SU-DHL-6 (cell line): ENCODE data around the gene ATP5IF1.

Experiments used
- H2AFZ ChIP-seq: fragments of 200-600 bp; sonication (generic); 2 replicates; pipeline ENCODE4 v1.6.1; 2014; ENCODE audit warnings: low read depth, mild to moderate bottlenecking, moderate library complexity, mixed read lengths, antibody characterized with exemption, low read length; ENCODE audit not compliant: severe bottlenecking
- H3F3A ChIP-seq: fragments of 200-600 bp; shearing (Covaris generic); 2 replicates; pipeline ENCODE4 v1.6.0; 2016; ENCODE audit warnings: antibody characterized with exemption, mild to moderate bottlenecking; ENCODE audit not compliant: insufficient read depth
- H3K27ac ChIP-seq: fragments of 200-600 bp; sonication (generic); 2 replicates; pipeline ENCODE4 v1.5.1; 2016; ENCODE audit warnings: low read depth, mild to moderate bottlenecking, low read length, moderate library complexity, mixed read lengths
- H3K27me3 ChIP-seq: fragments of 200-600 bp; sonication (generic), shearing (Covaris generic); 2 replicates; pipeline ENCODE4 v1.6.0; 2014; ENCODE audit warnings: mild to moderate bottlenecking, low read length
- H3K36me3 ChIP-seq: fragments of 200-600 bp; sonication (generic); 2 replicates; pipeline ENCODE4 v1.6.1; 2014; ENCODE audit warnings: mild to moderate bottlenecking, low read length, mixed read lengths
- H3K4me2 ChIP-seq: fragments of 300-600, 200-600 bp; shearing (Covaris generic), sonication (generic); 2 replicates; pipeline ENCODE4 v1.6.0; 2014; ENCODE audit warnings: low read length, low read depth, mild to moderate bottlenecking; ENCODE audit not compliant: poor library complexity, severe bottlenecking
- H3K4me3 ChIP-seq: fragments of 200-600 bp; sonication (generic); 2 replicates; pipeline ENCODE4 v1.5.1; 2014; ENCODE audit warnings: antibody characterized with exemption, low read length, mild to moderate bottlenecking, mixed read lengths; ENCODE audit not compliant: insufficient read depth, poor library complexity, severe bottlenecking
- H3K79me2 ChIP-seq: fragments of 200-600 bp; sonication (generic); 2 replicates; pipeline ENCODE4 v1.6.1; 2014; ENCODE audit warnings: mild to moderate bottlenecking, low read length, moderate library complexity; ENCODE audit not compliant: insufficient read depth
- H3K9ac ChIP-seq: fragments of 200-600 bp; sonication (generic); 2 replicates; pipeline ENCODE4 v1.7.0; 2014; ENCODE audit warnings: mild to moderate bottlenecking, low read length
- H3K9me2 ChIP-seq: fragments of 200-600 bp; sonication (generic); replicated peaks from 2 replicates; pipeline ENCODE4 v1.6.1; 2014; ENCODE audit warnings: low read length; ENCODE audit not compliant: insufficient read depth
- H3K9me3 ChIP-seq: fragments of 200-600 bp; sonication (generic); 2 replicates; pipeline ENCODE4 v1.6.1; 2014; ENCODE audit warnings: low read length, mixed read lengths; ENCODE audit not compliant: insufficient read depth
- H4K20me1 ChIP-seq: fragments of 200-600 bp; sonication (generic); 2 replicates; pipeline ENCODE4 v1.6.1; 2014; ENCODE audit warnings: low read depth, mild to moderate bottlenecking, antibody characterized with exemption, low read length, moderate library complexity, mixed read lengths
- EZH2phosphoT487 ChIP-seq: fragments of 200-600 bp; sonication (generic), shearing (Covaris generic); conservative IDR thresholded peaks from 2 replicates; pipeline ENCODE4 v1.6.1; 2018; ENCODE audit warnings: mild to moderate bottlenecking, antibody characterized with exemption, low read length, moderate library complexity, mixed read lengths
- TF ChIP-seq, protein P1 (sequence below): fragments of 200-600 bp; sonication (generic); IDR thresholded peaks from one replicate; pipeline ENCODE4 v1.5.1; 2017; ENCODE audit warnings: antibody characterized with exemption, mild to moderate bottlenecking, low read length, moderate library complexity; ENCODE audit not compliant: insufficient read depth, poor library complexity, severe bottlenecking

Gene ATP5IF1

DNA sequence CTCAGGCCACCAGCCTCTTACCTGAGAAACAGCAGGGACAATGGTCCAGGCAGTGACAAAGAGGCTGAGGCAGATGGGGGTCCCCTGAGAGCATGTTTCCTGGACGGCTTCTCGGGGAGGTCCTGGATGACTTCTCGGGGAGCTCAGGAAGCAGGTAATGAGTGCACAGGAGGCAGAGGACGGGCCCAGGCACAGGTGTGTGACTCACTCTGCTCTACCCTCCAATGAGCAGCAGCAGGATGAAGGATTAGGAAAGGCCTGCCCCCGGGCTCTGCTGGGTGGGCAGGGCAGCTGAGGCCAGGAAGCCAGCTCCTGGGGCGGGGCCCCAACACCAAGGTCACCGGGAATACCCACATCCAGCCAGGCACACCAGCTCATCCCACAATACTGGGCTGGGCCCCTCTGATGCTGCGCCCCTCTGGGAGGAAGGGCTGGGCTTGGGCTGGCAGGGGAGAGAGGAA, 42.2 kb upstream of the ATP5IF1 start:
- Histone ChIP-seq H2AFZ (no peak overlapping the region), H3K4me2 (no peak overlapping the region), H3F3A (peaks cover 10% of the 10 kb centered on the region), H3K79me2 (no peaks in the 10 kb centered on the region), H3K27me3 (no peaks in the 10 kb centered on the region), H3K36me3 (no peaks in the 10 kb centered on the region; the same call in 1 of the 2 replicates), H3K9me2 (no peaks in the 10 kb centered on the region), H3K27ac (no peak overlapping the region), H4K20me1 (no peaks in the 10 kb centered on the region), H3K9ac (no peak overlapping the region), H3K4me3 (no peak overlapping the region), H3K9me3 (no peaks in the 10 kb centered on the region)
- TF ChIP-seq, protein P1, sequence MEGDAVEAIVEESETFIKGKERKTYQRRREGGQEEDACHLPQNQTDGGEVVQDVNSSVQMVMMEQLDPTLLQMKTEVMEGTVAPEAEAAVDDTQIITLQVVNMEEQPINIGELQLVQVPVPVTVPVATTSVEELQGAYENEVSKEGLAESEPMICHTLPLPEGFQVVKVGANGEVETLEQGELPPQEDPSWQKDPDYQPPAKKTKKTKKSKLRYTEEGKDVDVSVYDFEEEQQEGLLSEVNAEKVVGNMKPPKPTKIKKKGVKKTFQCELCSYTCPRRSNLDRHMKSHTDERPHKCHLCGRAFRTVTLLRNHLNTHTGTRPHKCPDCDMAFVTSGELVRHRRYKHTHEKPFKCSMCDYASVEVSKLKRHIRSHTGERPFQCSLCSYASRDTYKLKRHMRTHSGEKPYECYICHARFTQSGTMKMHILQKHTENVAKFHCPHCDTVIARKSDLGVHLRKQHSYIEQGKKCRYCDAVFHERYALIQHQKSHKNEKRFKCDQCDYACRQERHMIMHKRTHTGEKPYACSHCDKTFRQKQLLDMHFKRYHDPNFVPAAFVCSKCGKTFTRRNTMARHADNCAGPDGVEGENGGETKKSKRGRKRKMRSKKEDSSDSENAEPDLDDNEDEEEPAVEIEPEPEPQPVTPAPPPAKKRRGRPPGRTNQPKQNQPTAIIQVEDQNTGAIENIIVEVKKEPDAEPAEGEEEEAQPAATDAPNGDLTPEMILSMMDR: no peak
- no peak for TF ChIP-seq EZH2phosphoT487

DNA sequence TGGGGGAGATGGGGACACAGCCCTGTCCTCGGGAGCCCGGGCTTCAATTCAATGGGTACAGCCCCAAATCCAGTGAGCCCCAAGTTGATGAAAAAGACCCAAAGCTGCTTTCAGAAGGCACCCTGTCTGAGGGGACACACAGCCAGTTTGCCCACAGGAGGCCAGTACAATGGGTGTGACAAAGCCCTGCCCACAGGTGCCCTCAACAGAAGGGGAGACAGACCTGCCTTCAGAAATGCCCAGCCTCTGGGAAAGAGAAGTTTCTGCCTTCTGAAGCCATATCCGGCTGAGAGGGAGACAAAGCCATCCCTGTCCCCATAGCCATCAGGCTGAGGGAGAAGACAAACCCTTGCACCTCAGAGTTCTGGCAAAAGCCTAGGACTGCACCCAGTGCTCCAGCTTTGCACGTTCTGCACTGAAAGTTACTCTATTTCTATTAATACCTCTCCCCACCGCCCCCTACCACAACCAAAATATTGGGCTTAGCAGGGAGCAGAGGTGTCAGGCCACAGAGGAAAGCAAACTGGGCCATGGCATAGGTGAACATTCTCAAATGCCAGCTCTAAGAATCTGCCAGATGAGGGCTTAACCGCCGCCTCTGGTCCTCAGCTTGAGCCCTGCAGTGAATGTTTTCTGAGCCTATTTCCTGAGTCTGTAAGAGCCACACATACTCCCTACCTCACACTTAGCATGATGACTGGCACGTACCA, 41.4 kb upstream of the ATP5IF1 start:
- no peak overlapping the region for H3K4me3 ChIP-seq
- no peak overlapping the region for H2AFZ ChIP-seq
- no peaks in the 10 kb centered on the region for H4K20me1 ChIP-seq
- H3K4me2 ChIP-seq: no peak overlapping the region
- no peaks in the 10 kb centered on the region for H3K9me3 ChIP-seq
- H3F3A ChIP-seq: peaks cover 5% of the 10 kb centered on the region
- H3K9ac ChIP-seq: no peak overlapping the region
- H3K27me3 ChIP-seq: no peaks in the 10 kb centered on the region
- no peaks in the 10 kb centered on the region for H3K9me2 ChIP-seq
- TF ChIP-seq EZH2phosphoT487: no peak
- TF ChIP-seq, protein P1: no peak
- no peak overlapping the region for H3K27ac ChIP-seq
- peaks cover 7% of the 10 kb centered on the region for H3K36me3 ChIP-seq
- H3K79me2 ChIP-seq: no peaks in the 10 kb centered on the region

DNA sequence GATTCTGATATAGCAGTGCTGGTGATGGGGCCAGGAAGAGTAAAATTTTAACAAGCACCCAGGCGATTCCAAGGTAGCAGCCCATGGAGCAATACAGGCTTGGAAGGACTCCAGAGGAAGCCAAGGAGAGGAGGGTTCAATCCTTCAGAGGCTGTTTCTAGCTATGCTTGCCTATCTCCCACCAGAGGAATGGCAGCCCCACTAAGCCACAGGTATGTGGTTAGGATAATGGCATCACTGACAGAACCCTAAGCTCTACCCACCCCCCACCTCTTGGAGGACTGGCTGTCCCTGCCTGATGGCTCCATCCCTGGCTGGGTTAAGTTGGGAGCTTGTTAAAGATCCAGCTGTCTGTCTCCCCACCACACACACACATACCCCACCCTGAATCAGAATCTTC, 40.1 kb upstream of the ATP5IF1 start:
- H3K4me3 ChIP-seq: no peak overlapping the region
- TF ChIP-seq, protein P1: no peak
- TF ChIP-seq EZH2phosphoT487: no peak
- H3K79me2 ChIP-seq: no peaks in the 10 kb centered on the region
- no peak overlapping the region for H3K27ac ChIP-seq
- H3K9me3 ChIP-seq: no peaks in the 10 kb centered on the region
- no peak overlapping the region for H3K9ac ChIP-seq
- H3F3A ChIP-seq: peaks cover 5% of the 10 kb centered on the region
- H4K20me1 ChIP-seq: no peaks in the 10 kb centered on the region
- H3K27me3 ChIP-seq: no peaks in the 10 kb centered on the region
- H3K9me2 ChIP-seq: no peaks in the 10 kb centered on the region
- H3K36me3 ChIP-seq: peaks cover 12% of the 10 kb centered on the region
- H3K4me2 ChIP-seq: no peak overlapping the region
- H2AFZ ChIP-seq: no peak overlapping the region
